Measurements from ENCODE around the gene RPUSD3.
"Not testable (repeated sequence)": the region's sequence is repeated elsewhere in the genome, so short reads cannot be mapped to it uniquely, and the experiment has no call there.

RPUSD3 gene

GRCh38 chr3:9866639-9867038 lies 22.8 kb upstream of the RPUSD3 start:
- no peak for FAIRE-seq
- DNase-seq (ENCODE audit: low spot score), result no peak

- not testable (repeated sequence) for FAIRE-seq; DNase-seq (ENCODE audit: low spot score)
These were observed 21.4 kb upstream of the RPUSD3 start for GRCh38 chr3:9865125-9865637.

- FAIRE-seq, result no peak
- DNase-seq (ENCODE audit: low spot score), result peak; percentile 36
These were observed 20.6 kb upstream of the RPUSD3 start for GRCh38 chr3:9864200-9864927.

GRCh38 chr3:9863058-9863772 lies 19.4 kb upstream of the RPUSD3 start:
- DNase-seq (ENCODE audit: low spot score) (no peak), FAIRE-seq (no peak)

GRCh38 chr3:9862391-9863057 lies 18.7 kb upstream of the RPUSD3 start:
- DNase-seq (ENCODE audit: low spot score), result no peak
- FAIRE-seq, result no peak

GRCh38 chr3:9861626-9862130 lies 17.9 kb upstream of the RPUSD3 start:
- DNase-seq (ENCODE audit: low spot score) (no peak), FAIRE-seq (no peak)

GRCh38 chr3:9861201-9861600 lies 17.4 kb upstream of the RPUSD3 start:
- DNase-seq (ENCODE audit: low spot score) (no peak), FAIRE-seq (no peak)

- DNase-seq (ENCODE audit: low spot score), result no peak
- no peak for FAIRE-seq
These were observed 15.8 kb upstream of the RPUSD3 start for GRCh38 chr3:9859530-9860025.

- DNase-seq (ENCODE audit: low spot score), result no peak
- FAIRE-seq, result no peak
These were observed 11.8 kb upstream of the RPUSD3 start for GRCh38 chr3:9855594-9855993.

- not testable (repeated sequence) for FAIRE-seq; DNase-seq (ENCODE audit: low spot score)
These were observed 10.6 kb upstream of the RPUSD3 start for GRCh38 chr3:9854291-9854940.

- no peak for DNase-seq (ENCODE audit: low spot score)
- no peak for FAIRE-seq
These were observed 8.7 kb upstream of the RPUSD3 start for GRCh38 chr3:9852528-9852927.

GRCh38 chr3:9851926-9852325 lies 8.1 kb upstream of the RPUSD3 start:
- not testable (repeated sequence) for FAIRE-seq; DNase-seq (ENCODE audit: low spot score)

GRCh38 chr3:9851383-9851782 lies 7.6 kb upstream of the RPUSD3 start:
- not testable (repeated sequence) for FAIRE-seq; DNase-seq (ENCODE audit: low spot score)

GRCh38 chr3:9848860-9849259 lies 5.1 kb upstream of the RPUSD3 start:
- FAIRE-seq; DNase-seq (ENCODE audit: low spot score): not testable (repeated sequence)

GRCh38 chr3:9847870-9848269 lies 4.1 kb upstream of the RPUSD3 start:
- not testable (repeated sequence) for FAIRE-seq; DNase-seq (ENCODE audit: low spot score)

GRCh38 chr3:9846931-9847488 lies 3.2 kb upstream of the RPUSD3 start:
- DNase-seq (ENCODE audit: low spot score) (no peak), FAIRE-seq (no peak)

GRCh38 chr3:9846231-9846630 lies 2.4 kb upstream of the RPUSD3 start:
- DNase-seq (ENCODE audit: low spot score), result no peak
- FAIRE-seq, result no peak

- DNase-seq (ENCODE audit: low spot score) (no peak), FAIRE-seq (no peak)
These were observed 2.8 kb downstream of the RPUSD3 start for GRCh38 chr3:9841015-9841414.

GRCh38 chr3:9838856-9839255 lies 5.0 kb downstream of the RPUSD3 start:
- FAIRE-seq (no peak), DNase-seq (ENCODE audit: low spot score) (no peak)

- DNase-seq (ENCODE audit: low spot score), result no peak
- no peak for FAIRE-seq
These were observed 5.9 kb downstream of the RPUSD3 start for GRCh38 chr3:9837701-9838582.
